Stimulated activated CD4-positive, alpha-beta T cell treated with anti-CD3 and anti-CD28 coated beads, TNF-alpha, amount 100 ng/mL, for 48 hours (primary cell): Measurements from ENCODE around the gene RNF217.
"Not testable (repeated sequence)": the region's sequence is repeated elsewhere in the genome, so short reads cannot be mapped to it uniquely, and the experiment has no call there.

Experiments used
- DNase-seq, 3 donors: peaks; one replicate each; pipeline ENCODE4 v3.0.0-alpha.2; 2020; ENCODE audit warnings: low read depth in 3 of 3

RNF217 gene

DNA sequence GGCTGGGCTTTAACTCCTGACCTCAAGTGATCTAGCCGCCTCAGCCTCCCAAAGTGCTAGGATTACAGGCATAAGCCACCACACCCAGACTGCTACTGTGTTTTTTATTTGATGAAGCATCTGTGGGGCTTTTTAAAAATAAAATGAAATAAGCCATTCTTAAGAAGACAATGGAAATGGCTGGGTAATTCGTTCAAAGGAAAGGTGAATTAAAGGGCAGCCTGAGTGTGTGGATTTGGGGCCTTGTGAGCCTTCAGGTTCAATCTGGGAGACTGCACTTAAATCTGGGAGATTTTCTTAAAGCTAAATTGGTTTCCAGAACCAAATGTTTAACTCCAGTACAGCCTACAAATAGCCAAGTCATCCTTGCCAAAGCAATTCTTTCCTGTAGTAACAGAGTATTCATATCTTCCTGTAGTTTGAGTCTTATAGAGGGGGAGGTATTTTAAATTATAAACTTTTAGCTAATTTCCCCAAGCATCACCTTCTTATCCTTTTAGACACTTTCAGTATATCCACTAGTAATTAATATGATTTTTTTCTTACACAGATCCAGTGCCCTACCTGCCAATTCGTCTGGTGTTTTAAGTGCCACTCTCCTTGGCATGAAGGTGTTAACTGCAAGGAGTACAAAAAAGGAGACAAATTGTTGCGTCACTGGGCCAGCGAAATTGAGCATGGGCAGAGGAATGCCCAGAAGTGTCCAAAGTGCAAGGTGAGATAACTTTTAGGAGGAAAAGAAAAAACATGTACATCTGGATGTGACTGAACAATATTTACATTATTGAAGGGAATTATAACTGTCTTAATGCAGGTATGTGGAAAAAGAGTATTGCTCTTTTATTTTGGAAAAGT lies 95.4 kb downstream of the RNF217 start:
- no peak for DNase-seq

GRCh38 chr6:125058546-125058945 lies 96.3 kb downstream of the RNF217 start:
- no peak for DNase-seq

DNA sequence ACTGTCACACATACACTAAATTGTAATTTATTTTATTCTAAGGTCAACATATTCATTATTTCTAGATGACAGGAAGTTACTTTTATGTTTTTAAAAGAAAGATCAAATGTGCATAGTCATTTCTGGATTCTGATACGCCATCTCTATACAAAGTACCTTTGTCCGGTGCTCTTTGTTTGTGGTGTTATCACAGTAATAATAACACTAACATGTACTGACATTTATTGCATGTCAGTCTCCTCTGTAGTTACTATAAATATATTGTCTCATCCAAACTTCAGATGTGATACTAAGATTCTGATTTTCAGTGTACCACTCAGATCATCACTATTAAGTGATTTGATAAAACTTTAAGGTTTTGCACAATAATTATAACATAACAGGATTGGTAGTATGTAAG lies 101.1 kb downstream of the RNF217 start:
- DNase-seq = no peak

- DNase-seq = no peak
These were observed 103.9 kb downstream of the RNF217 start for GRCh38 chr6:125066140-125066539.

GRCh38 chr6:125066964-125067363 lies 104.7 kb downstream of the RNF217 start:
- no peak for DNase-seq

- DNase-seq = no peak
These were observed 105.3 kb downstream of the RNF217 start for GRCh38 chr6:125067552-125067951.

DNA sequence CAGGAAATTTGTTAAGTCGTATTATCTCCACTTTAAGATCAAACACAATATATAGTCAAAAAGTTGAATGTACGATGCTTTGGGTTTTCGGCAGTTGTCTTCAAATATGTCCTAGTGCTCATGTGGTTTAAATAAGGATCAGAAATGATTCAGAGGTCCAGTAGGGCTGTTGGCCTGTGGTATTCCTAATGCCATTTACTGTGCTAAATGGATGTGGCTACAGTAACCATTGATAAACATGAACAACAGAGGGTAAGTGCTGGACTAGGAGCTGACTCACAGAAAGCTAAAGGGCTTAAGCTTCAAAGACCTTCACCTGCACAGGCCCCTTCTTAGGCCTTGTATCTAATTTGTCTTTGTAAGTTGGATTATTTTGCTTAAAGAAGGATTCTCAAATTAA lies 110.8 kb downstream of the RNF217 start:
- DNase-seq = no peak

DNA sequence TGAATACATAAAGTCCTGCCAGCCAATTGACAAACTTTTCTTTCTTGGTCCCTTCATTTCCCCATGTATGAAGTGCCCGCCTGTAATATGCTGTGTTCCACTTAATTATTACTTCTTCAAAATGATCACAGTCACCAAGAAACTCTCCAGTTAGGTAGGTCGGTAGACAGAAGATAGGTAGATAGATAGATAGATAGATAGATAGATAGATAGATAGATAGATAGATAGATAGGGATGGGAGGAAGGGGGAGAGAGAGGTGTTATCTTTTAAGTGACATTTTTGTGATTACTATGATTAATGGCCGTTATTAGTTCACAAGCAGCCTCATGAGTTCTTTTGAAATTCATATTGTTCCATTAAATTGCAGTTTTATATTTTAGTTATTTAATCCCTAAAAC lies 111.9 kb downstream of the RNF217 start:
- no peak for DNase-seq

DNA sequence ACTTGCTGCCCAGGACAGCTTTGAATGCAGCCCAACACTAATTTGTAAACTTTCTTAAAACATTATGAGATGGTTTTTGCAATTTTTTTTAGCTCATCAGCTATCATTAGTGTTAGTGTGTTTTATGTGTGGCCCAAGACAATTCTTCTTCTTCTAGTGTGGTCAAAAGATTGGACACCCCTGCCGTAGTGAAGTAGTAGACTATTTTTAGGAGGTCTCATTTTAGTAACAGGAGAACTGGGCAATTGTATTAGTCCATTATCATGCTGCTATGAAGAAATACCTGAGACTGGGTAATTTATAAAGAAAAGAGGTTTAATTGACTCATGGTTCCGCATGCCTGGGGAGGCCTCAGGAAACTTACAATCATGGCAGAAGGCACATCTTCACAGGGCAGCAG lies 112.8 kb downstream of the RNF217 start:
- not testable (repeated sequence) for DNase-seq

- DNase-seq = no peak
These were observed 113.7 kb downstream of the RNF217 start for GRCh38 chr6:125075741-125076481.

GRCh38 chr6:125076482-125076742 lies 114.2 kb downstream of the RNF217 start:
- no peak for DNase-seq

DNA sequence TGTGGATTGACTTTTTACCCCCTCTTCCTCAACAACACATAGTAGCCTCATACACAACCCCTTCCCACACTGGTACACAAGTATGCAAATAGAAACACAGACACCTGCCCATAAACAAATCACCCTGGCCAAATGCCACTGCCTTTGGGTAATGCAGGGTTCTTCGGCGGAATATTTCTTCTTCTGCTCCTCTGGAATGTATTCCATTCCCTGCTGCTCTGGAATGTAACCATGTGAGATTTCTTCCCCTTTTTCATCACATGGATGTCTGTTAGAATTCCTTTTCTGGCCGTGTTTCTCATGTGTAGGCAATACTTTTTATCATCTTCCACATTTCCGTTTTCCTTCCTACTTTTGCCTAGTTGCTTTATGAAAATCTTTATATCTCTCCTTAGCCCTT lies 115.2 kb downstream of the RNF217 start:
- DNase-seq = no peak

GRCh38 chr6:125078602-125079321 lies 116.5 kb downstream of the RNF217 start:
- no peak for DNase-seq

GRCh38 chr6:125082908-125083683 lies 120.9 kb downstream of the RNF217 start:
- DNase-seq = no peak

DNA sequence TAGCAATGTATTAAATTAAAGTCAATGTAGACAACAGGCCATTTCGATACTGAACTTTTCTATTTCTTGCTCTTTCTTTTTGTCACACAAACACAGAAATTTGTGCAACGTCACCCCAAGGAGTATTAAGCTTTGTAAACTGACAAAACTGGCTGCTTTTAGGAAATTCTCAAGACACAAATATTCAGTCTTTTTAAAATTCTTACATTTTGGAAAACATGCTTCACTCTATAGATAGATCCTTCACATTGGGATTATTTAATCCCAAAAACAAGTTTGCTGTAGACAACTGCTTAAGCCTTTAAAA lies 121.4 kb downstream of the RNF217 start:
- DNase-seq = no peak

- no peak for DNase-seq
These were observed 124.5 kb downstream of the RNF217 start for GRCh38 chr6:125086716-125087115.

DNA sequence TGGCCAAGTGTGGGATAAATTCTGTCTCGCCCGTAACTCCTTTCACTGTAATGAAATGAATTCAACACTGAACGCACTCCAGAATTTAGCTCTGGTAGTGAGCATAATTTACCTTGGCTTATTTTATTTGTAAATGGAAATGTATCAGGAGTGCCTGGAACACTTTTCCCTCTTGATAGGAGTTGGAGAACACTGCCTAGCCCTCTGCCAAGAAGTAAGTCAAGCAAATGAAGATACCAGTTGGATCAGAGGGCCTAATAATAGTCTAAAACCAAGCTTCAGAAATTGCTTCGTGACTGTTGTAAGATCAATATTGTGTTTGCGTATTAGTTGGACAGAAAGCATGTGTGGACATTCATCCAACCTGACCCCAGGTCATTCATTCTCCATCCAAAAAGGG lies 126.7 kb downstream of the RNF217 start:
- no peak for DNase-seq

- no peak for DNase-seq
These were observed 132.3 kb downstream of the RNF217 start for GRCh38 chr6:125094563-125094962.

GRCh38 chr6:125095580-125096301 lies 133.5 kb downstream of the RNF217 start:
- DNase-seq = no peak

DNA sequence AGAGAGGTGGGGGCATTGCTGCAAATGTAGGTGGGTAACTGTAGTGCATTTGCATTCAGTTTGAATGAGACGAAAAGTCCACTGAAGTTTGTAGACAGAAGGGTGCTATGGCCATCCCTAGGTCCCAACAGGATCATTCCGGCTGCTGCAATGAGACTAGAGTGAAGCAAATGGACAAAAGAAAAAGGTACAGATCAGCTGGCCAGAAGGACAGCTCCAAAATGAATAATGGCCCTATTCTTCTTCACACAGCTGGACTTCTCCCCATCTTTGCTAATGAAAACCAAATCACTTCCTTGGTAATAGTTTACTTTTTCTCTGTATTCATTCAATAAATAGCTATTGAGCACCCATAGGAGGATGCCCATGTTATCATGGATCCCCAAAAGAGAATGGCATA lies 134.9 kb downstream of the RNF217 start:
- no peak for DNase-seq

DNA sequence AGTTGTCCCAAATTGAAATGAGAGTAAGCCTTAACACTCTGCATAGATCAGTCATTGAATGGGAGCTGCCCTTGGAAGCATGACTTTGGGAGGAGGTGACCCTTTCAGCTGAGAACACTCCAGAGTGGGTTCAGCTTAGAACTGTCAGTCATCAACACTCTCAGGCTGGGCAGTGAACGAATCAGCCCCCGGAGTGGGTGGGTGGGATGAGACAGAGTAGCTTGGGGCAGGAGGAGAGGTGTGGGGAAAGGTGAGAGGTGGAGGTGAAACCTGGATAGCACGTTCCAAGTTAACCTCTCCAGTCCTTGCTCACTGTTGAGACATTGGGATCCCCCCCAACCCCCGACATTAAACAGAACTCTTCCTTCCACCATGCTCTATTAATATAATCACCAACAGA lies 136.0 kb downstream of the RNF217 start:
- DNase-seq = no peak
